Left lung (tissue), 10 donors: ENCODE measurements around the gene SHISA3. TPM values are rescaled to one million over a fixed set of nuclear protein-coding genes. Genes with fewer than 3 reads are reported as not detected.
A peak's percentile ranks its signal among the peaks of the same experiment; 100 is the strongest.

Experiments
- ATAC-seq: fragments of 200-7000 bp; cut with Tn5 transposase; one replicate; pipeline ENCODE4 v1.9.1; 2020; ENCODE audit warnings: moderate library complexity
- DNase-seq, 4 donors: peaks; one replicate each; pipeline ENCODE4 v3.0.0-alpha.2; 2013 to 2020
- H3K27ac ChIP-seq, 2 donors: fragments of 200-600 bp; sonication (generic) in 1 of 2; one replicate each; pipeline versions ENCODE4 v1.5.0 to v1.8.0; 2020 to 2021
- H3K27me3 ChIP-seq, 2 donors: fragments of 200-600 bp; sonication (generic) in 1 of 2; one replicate each; pipeline versions ENCODE4 v1.5.0 to v1.8.0; 2020 to 2021
- H3K36me3 ChIP-seq, 2 donors: fragments of 200-600 bp; sonication (generic) in 1 of 2; one replicate each; pipeline versions ENCODE4 v1.5.0 to v1.8.0; 2020 to 2021
- H3K4me1 ChIP-seq, 2 donors: fragments of 200-600 bp; one replicate each; pipeline ENCODE4 v1.8.0; 2021
- H3K4me3 ChIP-seq, 2 donors: fragments of 200-600 bp; sonication (generic) in 1 of 2; one replicate each; pipeline versions ENCODE4 v1.5.0 to v1.8.0; 2020 to 2021; ENCODE audit warnings: mild to moderate bottlenecking in 1 of 2
- H3K9me3 ChIP-seq, 2 donors: fragments of 200-600 bp; sonication (generic) in 1 of 2; one replicate each; pipeline versions ENCODE4 v1.5.0 to v1.8.0; 2020 to 2021
- intact Hi-C, 2 donors: fragments of 100-400 bp; cut with DNase I; formaldehyde crosslinking; loops; one replicate each; pipeline versions ENCODE4 v1.11.2 to v1.14.2; 2022
- polyA plus RNA-seq, 6 donors: library from polyadenylated mRNA; unstranded; fragments of 120-200 nt; gene quantifications; one replicate each; pipeline ENCODE4 v1.2.1, GENCODE V29; 2013; ENCODE audit not compliant: insufficient read length in 6 of 6
- total RNA-seq, 2 donors: library from RNA; stranded (reverse); fragmentation: NEBNext Ultra II Directional; extraction: Animal tissue kit (Norgen Biotek cat#: 25700); gene quantifications; one replicate each; pipeline ENCODE4 v1.2.1, GENCODE V29; 2021
- TF ChIP-seq, protein P1 (sequence below), 2 donors: fragments of 200-600 bp; sonication (generic) in 1 of 2; IDR thresholded peaks; one replicate each; pipeline versions ENCODE4 v1.5.0 to v1.8.0; 2021; ENCODE audit warnings: antibody characterized with exemption in 2 of 2
- donor health status: DM: no; HTN: yes; CAD: no.
- donor health status: DM: no; HTN: no; CAD: no.

Gene SHISA3
- total and polyA plus RNA-seq, 8 donors = 1.9 to 42.3 (median 32.5) TPM

DNA sequence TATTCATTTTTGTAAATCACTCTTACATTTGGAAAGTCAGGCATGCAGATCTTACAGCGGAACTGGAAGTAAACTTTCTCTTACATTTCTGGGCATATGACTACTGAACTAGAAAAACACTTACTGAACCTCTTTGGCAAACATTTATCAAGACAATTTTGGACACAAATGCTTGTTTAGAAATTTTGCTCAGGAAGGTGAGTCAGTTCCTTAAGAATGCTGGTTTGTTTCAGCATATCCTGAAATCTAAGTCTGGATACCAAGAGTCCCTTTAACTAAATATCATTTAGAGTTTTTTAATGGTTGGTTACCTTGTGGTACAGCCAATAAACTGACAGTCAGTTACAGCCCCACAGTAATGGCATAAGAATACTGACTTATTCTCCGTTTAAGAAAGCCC is 15.0 kb downstream of the SHISA3 start:
- Histone ChIP-seq H3K27ac (peak overlapping the region in 1 of 2 donors; percentile 22), H3K4me3 (no peak overlapping the region), H3K27me3 (no peaks in the 10 kb centered on the region), H3K9me3 (no peaks in the 10 kb centered on the region), H3K36me3 (peaks cover 0 to 33% of the 10 kb centered on the region in 2 donors), H3K4me1 (peaks cover 0 to 4% of the 10 kb centered on the region in 2 donors)
- ATAC-seq (peak; percentile 77), DNase-seq (no peak)
- TF ChIP-seq, protein P1, sequence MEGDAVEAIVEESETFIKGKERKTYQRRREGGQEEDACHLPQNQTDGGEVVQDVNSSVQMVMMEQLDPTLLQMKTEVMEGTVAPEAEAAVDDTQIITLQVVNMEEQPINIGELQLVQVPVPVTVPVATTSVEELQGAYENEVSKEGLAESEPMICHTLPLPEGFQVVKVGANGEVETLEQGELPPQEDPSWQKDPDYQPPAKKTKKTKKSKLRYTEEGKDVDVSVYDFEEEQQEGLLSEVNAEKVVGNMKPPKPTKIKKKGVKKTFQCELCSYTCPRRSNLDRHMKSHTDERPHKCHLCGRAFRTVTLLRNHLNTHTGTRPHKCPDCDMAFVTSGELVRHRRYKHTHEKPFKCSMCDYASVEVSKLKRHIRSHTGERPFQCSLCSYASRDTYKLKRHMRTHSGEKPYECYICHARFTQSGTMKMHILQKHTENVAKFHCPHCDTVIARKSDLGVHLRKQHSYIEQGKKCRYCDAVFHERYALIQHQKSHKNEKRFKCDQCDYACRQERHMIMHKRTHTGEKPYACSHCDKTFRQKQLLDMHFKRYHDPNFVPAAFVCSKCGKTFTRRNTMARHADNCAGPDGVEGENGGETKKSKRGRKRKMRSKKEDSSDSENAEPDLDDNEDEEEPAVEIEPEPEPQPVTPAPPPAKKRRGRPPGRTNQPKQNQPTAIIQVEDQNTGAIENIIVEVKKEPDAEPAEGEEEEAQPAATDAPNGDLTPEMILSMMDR (IDR thresholded peaks at IDR 0.05) = no peak
- intact Hi-C loops = no loop called here

DNA sequence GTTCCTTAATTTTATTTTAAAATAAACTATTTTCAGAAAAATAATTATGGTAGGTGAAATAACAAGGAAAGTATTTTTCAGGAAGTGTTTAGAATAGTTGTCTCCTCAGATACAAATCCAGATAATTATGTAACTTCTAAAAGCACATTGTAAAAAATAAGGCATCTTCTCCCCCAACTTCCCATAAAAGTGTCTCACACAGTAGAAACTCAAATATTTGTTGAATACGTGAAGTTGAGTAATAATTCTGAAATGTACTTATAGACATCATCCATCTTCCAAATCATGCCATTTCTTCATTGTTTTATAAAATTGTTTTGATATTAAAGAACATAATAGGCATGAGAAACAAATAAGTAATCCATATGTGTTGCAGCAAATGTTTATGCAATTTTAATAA is 18.0 kb downstream of the SHISA3 start:
- H3K36me3 ChIP-seq = peaks cover 0 to 47% of the 10 kb centered on the region in 2 donors
- intact Hi-C loops = no loop called here
- no peak for ATAC-seq

DNA sequence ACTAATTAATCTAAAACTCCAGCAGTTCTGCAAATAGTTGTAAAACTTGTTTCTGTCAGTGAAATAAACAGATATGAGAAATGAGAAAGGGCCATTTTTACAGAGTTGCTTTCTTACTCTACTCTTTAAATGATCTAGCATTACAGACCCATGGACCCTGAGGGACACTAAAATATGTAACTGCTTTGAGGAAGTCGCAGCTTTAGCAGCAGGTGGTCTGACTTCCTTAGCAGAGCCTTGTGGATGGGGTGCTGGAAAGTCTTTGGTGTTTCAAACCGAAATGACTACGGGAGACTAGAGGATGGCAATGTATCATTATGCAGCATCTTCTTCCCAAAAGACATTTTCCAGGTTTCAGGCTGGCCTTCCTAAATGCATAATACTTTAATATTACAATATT is 18.7 kb downstream of the SHISA3 start:
- H3K27ac ChIP-seq = no peak overlapping the region
- peaks cover 0 to 54% of the 10 kb centered on the region in 2 donors for H3K36me3 ChIP-seq
- H3K4me3 ChIP-seq = no peak overlapping the region
- H3K27me3 ChIP-seq = no peaks in the 10 kb centered on the region
- ATAC-seq (no peak), DNase-seq (no peak)
- H3K9me3 ChIP-seq = no peaks in the 10 kb centered on the region
- peaks cover 0 to 4% of the 10 kb centered on the region in 2 donors for H3K4me1 ChIP-seq
- intact Hi-C loops = no loop called here
- TF ChIP-seq, protein P1 (IDR thresholded peaks at IDR 0.05) = no peak

More for the DNA sequence above, 18.0 kb downstream of the SHISA3 start:
- Histone ChIP-seq H3K27ac (no peak overlapping the region), H3K9me3 (no peaks in the 10 kb centered on the region), H3K4me3 (no peak overlapping the region), H3K27me3 (no peaks in the 10 kb centered on the region), H3K4me1 (peaks cover 0 to 4% of the 10 kb centered on the region in 2 donors)
- TF ChIP-seq, protein P1 (IDR thresholded peaks at IDR 0.05) = no peak
- DNase-seq = no peak

DNA sequence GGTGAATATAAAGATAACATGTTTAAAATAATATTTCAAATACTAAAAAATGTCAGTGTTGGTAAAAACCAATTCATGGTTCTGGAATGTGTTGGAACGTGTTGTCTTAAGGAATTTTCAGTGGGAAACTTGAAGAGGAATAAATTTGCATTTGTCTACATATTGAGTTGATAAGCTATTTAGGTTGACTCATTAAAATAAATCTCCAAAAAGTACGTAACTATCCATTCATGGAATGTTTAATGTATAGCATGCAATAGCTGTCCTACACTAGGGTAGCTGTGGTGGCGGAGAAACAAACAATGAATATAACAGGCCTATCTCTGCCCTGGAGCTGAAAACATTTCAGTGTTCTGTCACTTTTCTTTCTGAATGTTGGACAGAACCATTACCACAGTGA is 20.3 kb downstream of the SHISA3 start:
- ATAC-seq (no peak), DNase-seq (no peak)
- Histone ChIP-seq H3K9me3 (no peaks in the 10 kb centered on the region), H3K27me3 (no peaks in the 10 kb centered on the region), H3K4me3 (no peak overlapping the region), H3K36me3 (peaks cover 0 to 66% of the 10 kb centered on the region in 2 donors), H3K4me1 (peaks cover 0 to under 1% of the 10 kb centered on the region in 2 donors), H3K27ac (no peak overlapping the region)
- TF ChIP-seq, protein P1 (IDR thresholded peaks at IDR 0.05) = no peak
- intact Hi-C loops = no loop called here

DNA sequence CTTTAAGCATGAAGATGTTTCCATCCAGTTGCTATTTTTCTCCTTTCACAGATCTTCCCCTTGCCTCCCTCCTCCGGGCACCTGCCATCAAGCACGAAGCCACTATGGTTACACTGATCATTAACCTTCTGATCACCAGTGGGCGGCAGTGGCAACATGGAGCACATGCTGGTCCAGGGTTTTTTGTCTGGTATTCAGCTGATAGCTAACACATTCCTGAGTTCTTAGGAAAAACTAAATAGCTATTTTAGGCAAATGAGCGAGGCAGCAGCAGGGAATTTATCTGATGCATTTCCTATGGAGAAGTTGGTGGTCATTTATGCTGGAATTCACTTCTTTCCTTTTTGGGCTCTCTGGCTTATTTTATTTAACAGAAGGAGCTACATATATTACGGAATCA is 22.9 kb downstream of the SHISA3 start:
- H3K4me3 ChIP-seq = no peak overlapping the region
- no peaks in the 10 kb centered on the region for H3K4me1 ChIP-seq
- H3K9me3 ChIP-seq = no peaks in the 10 kb centered on the region
- intact Hi-C loops = no loop called here
- no peak for ATAC-seq
- peaks cover 0 to 46% of the 10 kb centered on the region in 2 donors for H3K36me3 ChIP-seq
- no peak overlapping the region for H3K27ac ChIP-seq
- no peaks in the 10 kb centered on the region for H3K27me3 ChIP-seq
- DNase-seq = no peak
- TF ChIP-seq, protein P1 (IDR thresholded peaks at IDR 0.05) = no peak
